GM19324 (cell line): ENCODE measurements around the gene TLNRD1.
"Not testable (repeated sequence)": the region's sequence is repeated elsewhere in the genome, so short reads cannot be mapped to it uniquely, and the experiment has no call there.

Experiments used
- ATAC-seq: cut with Tn5 transposase; IDR thresholded peaks from one replicate; pipeline ENCODE4 v1.9.1; 2021; ENCODE audit warnings: mild to moderate bottlenecking, moderate library complexity; ENCODE audit not compliant: unreplicated experiment, low FRiP score

TLNRD1 gene

GRCh38 chr15:81000624-81001151 is at the start of gene TLNRD1:
Gene TLNRD1 (plus strand): TSS chr15:81000923. CDS start chr15:81002272, 1,349 bp downstream.
- peak; percentile 67 for ATAC-seq

GRCh38 chr15:80951941-80952340 is 48.8 kb upstream of the TLNRD1 start:
- no peak for ATAC-seq

- ATAC-seq, result no peak
Measured at GRCh38 chr15:80953001-80953952, 47.4 kb upstream of the TLNRD1 start.

GRCh38 chr15:80953953-80954778 is 46.6 kb upstream of the TLNRD1 start:
- no peak for ATAC-seq

- ATAC-seq, result not testable (repeated sequence)
Measured at GRCh38 chr15:80955571-80956452, 44.9 kb upstream of the TLNRD1 start.

- ATAC-seq, result no peak
Measured at GRCh38 chr15:80957556-80957955, 43.2 kb upstream of the TLNRD1 start.

GRCh38 chr15:80957976-80958375 is 42.7 kb upstream of the TLNRD1 start:
- ATAC-seq, result no peak

GRCh38 chr15:80958818-80959495 is 41.8 kb upstream of the TLNRD1 start:
- no peak for ATAC-seq

- ATAC-seq, result not testable (repeated sequence)
Measured at GRCh38 chr15:80965454-80965853, 35.3 kb upstream of the TLNRD1 start.

- ATAC-seq, result no peak
Measured at GRCh38 chr15:80966431-80967197, 34.1 kb upstream of the TLNRD1 start.

- no peak for ATAC-seq
Measured at GRCh38 chr15:80967451-80967850, 33.3 kb upstream of the TLNRD1 start.

GRCh38 chr15:80967991-80968510 is 32.7 kb upstream of the TLNRD1 start:
- ATAC-seq, result no peak

GRCh38 chr15:80969316-80969715 is 31.4 kb upstream of the TLNRD1 start:
- no peak for ATAC-seq

- ATAC-seq, result no peak
Measured at GRCh38 chr15:80970018-80970657, 30.6 kb upstream of the TLNRD1 start.

- ATAC-seq, result no peak
Measured at GRCh38 chr15:80970658-80971057, 30.1 kb upstream of the TLNRD1 start.

GRCh38 chr15:80971143-80971542 is 29.6 kb upstream of the TLNRD1 start:
- no peak for ATAC-seq

- ATAC-seq, result no peak
Measured at GRCh38 chr15:80972276-80972675, 28.4 kb upstream of the TLNRD1 start.

- no peak for ATAC-seq
Measured at GRCh38 chr15:80974914-80975313, 25.8 kb upstream of the TLNRD1 start.
